HG02759 (cell line): ENCODE results near the gene CRYBG1.
"Not testable (repeated sequence)": the region's sequence is repeated elsewhere in the genome, so short reads cannot be mapped to it uniquely, and the experiment has no call there.

Source experiments
- ATAC-seq: cut with Tn5 transposase; IDR thresholded peaks from one replicate; pipeline ENCODE4 v1.9.1; 2021; ENCODE audit warnings: mild to moderate bottlenecking, moderate library complexity; ENCODE audit not compliant: unreplicated experiment

Gene CRYBG1

DNA sequence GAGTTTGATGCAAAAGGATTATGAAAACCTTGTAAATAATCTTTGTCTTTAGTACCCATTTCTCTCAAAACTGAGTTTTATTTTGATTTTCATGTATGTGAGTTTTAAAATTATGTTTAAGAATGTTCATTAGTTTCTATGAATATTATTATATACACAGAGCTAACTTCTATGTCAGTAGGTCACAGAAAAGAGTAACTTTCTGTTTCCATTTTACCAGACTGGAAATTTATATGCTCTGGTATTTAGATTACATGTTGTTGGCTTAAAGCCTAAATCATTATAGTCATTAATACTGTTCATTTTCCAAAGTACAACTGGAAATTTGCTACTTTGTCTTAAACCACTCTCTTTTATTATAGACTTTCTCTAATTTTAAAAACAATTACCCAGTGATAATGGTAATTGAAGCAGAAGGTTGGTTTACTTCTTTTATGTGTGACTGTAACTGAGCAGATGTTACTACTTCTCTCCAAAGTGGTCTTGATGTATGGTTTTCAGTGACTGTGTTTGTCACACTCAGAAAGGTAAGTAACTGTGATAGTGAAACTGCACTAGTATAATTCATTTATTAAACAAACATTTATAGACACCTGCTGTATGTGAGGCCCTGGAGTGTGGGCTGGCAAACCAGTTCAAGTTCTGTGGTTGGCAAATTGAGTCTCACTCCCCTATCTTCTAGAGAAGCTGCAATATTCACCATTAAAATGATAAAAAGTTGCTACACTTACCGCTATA is 13.2 kb downstream of the CRYBG1 start:
- ATAC-seq: no peak

DNA sequence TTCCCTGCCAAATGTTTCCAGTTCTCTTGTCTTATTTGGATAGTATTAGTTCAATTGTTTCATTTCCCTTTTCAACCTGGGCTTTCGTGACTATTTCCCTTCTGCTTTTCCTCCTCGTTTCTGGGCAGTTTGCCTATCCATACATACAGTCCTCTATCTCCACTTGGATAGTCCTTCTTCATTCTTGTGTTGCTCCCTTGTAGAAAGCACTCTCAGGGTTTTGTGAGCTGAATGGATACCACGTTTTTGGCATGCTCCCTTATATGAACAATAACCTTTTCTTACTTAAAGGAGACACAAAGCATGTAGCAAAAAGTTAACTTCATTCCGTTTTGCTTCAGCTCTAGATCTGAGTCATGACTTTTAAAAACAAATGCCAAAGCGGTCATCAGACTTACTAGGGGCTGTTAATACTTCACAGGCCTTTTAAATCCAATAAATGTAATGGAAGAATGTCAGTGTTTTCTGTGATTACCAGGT is 16.6 kb downstream of the CRYBG1 start:
- ATAC-seq: no peak

DNA sequence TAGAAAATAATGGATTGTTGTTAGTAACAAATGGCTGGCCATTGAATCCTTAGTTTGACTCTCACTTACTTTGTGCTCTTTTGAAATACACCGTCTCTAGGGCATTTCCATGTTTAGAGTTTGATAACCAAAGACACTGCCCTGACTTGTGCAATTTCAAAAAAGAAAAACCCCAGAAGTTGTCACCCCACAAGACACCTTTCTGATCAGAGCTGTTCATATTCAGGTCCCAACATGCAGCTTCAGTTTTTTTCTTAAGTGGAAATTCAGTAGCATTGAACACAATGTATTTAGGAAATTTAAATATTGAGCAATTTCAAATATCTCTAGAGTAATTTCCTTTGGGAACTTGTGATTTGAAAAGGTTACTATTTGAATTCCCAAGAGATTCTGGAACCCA is 19.4 kb downstream of the CRYBG1 start:
- ATAC-seq: no peak

DNA sequence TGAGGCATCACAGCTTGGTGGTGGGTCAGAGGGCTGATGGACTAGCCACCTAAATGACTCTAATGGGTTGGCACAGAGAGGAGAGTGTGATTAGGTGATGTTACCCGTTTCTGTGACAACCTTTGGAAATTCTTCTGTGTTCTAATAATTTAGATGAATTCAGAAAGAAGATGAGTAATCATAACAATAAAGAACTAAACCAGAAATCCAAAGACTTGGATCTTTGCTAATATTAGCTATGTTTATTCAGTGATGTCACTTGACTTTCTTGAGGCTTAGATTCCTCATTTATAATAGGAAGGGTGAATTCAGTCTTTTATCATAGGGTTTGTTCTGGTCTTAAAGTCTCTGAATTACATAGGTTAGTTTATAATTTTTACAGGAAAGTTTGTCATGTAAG is 19.9 kb downstream of the CRYBG1 start:
- ATAC-seq: no peak

DNA sequence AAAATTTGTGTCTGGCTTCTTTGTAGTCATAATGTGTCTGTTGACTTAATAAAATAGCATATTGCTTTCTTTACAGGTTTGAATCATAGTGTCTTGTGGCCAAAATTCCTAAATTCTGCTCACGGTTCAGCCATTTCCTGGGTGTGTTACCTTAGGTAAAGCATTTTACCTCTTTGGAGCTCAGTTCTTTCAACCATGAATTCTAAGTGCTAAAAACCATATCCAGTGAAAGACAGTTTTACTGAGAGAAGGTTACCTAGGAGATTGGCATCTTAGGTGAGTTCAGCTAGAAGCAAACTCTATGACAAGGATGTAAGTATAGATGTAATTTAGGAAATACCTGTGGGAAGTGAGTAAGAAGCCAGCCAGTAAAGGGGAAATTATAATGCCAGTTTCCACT is 20.7 kb downstream of the CRYBG1 start:
- ATAC-seq: no peak

DNA sequence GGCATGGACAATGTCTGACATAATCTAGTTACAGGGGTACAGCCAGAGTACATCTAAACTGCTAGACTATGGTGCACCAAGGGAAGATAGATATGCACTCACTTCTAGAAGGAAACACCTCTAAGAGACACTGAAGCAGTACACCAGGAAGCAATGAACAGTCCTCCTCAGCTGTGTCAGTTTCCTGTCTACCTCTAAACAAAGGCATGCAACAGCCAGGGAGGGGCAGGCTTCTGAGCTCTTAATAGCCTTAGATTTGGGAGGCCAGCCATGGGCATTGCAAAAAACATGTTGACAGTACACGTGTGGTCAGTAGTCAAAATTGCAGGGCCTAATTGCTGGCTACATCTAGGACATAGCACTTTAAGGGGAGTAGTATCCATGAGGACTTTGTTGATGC is 21.4 kb downstream of the CRYBG1 start:
- no peak for ATAC-seq

DNA sequence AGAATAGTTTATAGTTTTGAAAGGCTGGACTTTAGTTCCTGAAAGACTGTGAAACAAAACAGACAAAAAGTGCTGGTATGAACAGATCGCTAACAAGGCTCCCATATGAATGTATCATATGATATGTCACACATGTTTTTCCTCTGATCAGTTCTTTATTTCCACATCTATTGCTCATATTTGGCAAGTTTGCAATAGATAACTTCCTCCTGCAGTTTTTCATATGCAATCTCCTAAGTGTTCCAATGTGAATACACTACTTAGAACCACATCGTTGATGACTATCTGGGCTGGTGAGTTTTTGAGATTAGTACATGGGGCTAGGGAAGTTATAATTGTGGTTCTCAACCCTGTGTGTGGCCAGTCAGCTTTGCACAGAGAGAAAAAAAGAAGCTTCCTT is 23.1 kb downstream of the CRYBG1 start:
- ATAC-seq: no peak

DNA sequence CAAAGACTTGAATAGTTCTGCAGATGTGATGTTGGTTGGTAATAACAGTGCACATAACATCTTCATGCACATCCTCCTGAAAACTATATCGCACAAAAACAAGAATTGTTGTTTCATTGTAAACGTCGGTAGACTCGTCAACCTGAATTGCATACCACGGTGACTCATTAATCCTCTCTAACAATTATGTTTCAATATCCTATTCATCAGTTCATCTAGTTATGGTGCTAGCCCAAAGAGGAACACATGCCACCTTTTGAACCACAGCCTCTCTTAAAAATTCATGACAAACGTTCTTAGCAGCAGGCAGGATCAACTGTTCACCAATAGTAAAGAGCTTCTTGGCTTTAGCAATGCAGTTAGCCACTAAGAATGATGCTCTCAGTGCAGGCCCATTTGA is 25.0 kb downstream of the CRYBG1 start:
- ATAC-seq: no peak

DNA sequence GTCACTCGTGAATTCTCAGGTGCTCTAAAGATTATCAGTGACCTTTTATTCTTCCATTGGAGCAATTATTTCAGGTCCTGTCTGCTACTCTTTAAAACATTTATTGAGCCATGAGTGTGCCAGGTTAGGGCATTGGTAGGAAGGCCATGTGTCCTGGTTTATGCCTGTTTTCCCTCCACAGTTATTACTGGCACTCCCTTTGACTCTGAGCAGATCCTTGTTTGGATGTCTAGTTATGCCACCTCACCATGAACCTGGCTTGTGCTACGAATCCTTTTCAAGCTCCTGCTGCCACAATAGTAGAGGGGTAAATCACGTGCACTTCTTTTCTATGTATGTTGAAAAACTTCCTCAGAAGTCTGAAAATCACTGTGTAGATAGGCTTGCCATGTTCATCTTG is 27.4 kb downstream of the CRYBG1 start:
- no peak for ATAC-seq

DNA sequence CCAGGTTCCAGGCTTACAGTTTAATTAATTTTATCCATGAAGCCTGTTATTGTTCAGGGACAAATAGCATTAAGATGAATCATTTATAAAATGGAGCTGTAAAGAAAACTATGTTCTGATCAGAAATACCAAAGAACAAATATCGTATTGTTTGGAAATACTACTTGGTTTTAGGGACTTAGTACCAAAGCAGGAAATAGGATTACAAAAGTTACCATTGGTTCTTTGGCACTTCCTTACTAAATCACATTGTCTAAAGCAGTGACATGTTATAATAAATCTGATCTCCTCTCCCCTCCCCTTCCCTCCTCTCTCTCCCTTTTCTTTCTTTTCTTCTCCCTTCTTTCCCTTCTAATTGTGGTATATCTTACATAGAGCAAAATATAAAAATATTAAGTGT is 29.6 kb downstream of the CRYBG1 start:
- no peak for ATAC-seq

DNA sequence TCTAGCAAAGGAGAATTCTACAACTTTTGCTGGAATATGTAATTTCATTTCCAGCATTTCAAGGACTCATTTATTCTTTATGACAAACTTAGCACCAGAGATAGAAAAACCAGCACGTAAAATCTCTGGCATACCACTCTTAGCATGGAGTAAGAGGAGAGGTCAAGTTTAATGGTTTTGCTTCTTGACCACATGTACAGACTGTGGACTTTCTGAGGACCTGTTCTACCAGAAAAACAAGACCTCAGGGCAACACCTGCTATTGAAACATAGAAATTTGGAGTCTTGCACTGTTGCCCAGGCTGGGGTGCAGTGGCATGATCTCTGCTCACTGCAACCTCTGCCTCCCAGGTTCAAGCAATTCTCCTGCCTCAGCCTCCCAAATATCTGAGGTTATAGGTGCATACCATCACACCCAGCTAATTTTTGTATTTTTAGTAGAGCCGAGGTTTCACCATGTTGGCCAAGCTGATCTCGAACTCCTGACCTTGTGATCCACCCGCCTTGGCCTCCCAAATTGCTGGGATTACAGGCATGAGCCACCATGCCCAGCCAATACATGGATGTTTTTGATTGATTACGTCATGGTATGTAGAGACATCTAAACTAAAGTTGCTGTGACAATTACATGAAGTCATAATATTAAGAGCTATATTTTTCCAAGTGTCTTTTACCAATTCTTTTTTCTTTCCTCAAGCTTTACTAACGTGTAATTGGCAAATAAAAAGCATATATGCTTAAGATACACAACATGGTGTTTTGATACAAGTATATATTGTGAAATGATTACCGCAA is 36.1 kb downstream of the CRYBG1 start:
- ATAC-seq: no peak

DNA sequence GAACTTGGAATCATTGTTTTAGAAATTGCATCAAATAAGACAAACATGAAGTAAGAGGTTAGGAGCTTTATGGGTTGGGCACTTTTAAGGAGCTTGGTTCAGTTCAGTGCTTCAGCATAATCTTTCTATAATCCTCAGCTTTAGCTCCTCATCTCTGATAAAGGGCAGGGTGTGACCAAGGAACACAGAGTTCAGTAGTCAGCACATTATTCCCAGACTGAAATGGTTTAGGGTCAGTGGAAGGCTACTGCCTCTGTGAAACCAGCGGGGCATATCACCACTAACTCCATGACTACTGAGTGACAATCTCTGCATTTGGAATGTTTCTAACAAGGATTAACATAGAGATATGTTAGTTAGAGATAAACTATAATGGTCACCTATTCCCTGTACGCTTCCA is 36.9 kb downstream of the CRYBG1 start:
- ATAC-seq: no peak

DNA sequence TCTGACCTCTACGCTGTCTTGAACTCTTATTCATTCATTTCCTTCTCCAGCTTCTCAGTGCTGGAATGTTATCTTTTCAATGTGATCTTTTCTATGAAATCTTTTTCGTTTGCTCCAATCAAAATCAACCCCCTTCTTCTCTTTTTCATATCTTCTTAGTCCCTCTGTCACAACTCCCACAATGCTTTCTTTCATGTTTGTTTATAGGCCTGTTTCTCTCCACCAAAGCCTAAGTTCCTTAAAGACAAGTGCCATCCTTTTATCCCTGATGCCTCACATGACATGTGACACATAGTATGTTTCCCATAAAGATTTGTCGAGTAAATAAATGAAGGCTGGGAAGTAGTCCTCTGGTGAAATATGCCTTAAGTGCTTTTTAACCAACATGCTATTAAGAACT is 38.1 kb downstream of the CRYBG1 start:
- no peak for ATAC-seq

DNA sequence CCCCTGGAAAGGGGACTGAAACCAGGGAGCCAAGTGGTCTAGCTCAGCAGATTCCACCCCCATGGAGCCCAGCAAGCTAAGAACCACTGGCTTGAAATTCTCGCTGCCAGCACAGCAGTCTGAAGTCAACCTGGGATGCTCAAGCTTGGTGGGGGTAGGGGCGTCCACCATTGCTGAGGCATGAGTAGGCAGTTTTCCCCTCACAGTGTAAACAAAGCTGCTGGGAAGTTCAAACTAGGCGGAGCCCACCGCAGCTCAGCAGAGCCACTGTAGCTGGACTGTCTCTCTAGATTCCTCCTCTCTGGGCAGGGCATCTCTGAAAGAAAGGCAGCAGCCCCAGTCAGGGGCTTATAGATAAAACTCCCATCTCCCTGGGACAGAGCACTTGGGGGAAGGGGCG is 44.5 kb downstream of the CRYBG1 start:
- not testable (repeated sequence) for ATAC-seq

DNA sequence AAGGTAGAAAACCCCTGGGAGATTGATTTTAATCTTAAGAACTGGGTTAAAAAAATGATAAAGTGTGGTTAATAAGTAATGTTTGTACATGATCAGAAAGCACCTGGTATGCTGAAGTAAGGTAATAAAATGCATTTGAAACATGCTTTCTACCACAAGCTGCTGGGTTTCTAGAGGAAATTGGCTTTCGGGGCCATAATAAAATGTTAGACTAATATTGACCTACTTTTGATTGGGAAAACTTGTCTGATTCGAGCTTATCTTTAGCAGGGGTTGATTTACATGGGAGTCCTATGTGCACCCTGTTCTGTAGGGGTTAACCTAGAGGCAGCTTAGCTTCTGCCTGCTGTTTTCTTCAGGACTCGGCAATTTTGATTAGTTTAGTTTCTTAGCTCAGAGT is 50.5 kb downstream of the CRYBG1 start:
- no peak for ATAC-seq

DNA sequence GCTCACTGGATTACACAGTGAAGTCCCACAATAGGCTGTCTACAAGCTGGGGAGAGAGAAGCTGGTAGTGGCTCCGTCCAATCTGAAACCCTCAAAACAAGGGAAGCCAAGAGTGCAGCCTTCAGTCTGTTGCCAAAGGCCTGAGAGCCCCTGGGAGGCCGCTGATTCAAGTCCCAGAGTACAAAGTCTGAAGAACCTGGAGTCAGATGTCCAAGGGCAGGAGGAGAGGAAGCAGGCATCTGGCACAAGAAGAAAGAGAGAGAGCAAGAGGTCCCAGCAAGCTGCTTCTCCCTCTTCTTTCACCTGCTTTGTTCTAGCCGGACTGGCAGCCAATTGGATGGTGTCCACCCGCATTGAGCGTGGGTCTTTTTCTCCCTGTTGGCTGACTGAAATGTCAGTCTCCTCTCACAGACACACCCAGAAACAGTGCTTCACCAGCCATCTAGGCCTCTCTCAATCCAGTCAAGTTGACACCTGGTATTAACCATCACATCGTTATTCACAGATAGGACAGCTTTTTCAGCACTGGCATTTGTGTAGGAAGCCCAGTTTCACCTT is 51.2 kb downstream of the CRYBG1 start:
- no peak for ATAC-seq

DNA sequence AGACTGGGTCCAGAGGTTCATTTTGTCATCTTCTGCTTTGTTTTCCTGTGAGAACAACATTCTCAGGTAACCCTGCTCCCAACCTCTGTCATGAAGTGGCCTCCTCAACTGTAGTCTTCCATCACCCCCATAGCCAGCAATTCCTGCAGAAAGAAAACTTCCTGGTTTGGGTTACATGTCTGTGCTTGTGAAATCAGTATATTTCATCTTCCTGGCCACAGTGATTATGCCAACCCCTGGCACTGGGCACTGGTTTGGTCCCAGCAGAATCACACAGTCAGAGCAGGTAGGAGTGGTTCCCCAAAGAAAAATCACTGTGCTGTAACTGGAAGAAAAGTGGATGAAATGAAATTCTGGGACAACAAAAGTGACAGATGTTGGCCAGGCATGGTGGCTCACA is 52.5 kb downstream of the CRYBG1 start:
- ATAC-seq: no peak

DNA sequence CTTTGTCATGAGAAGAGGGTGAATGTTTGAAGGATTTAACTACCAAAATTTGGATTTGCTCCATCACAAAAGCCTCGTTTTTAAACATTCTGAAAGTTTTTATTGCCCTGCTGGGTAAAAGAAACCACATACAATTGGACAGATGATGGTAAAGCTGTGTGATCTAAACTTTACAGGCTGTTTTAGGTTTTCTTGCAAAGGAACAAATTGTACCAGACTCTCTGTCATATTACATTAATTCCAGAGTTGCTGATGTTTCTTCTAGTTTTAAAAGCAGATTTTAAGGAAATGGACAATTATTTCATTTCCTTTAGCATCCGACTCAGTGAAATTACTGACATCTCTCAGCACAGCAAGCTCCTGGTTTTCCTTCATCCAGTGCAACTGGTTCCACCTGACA is 53.2 kb downstream of the CRYBG1 start:
- no peak for ATAC-seq

DNA sequence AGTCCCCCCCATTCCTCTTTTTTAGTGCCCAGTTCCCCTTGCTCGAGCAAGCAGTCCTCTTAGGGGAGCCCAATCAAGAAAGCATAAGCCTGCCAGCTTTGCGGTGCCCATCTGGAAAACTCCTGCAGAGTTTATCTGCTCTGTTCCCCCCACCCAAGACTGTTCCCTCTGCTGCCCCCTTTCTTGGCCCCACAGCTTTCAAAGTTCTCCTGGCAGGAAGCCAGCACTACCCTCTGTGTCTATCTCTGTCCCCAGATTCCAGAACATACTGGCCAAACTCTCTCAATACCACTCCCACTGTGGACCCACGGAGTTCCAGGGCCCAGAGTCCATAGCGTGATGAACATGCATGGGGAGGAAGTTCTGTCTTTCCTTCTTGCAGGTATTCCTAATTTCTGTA is 55.4 kb downstream of the CRYBG1 start:
- no peak for ATAC-seq

DNA sequence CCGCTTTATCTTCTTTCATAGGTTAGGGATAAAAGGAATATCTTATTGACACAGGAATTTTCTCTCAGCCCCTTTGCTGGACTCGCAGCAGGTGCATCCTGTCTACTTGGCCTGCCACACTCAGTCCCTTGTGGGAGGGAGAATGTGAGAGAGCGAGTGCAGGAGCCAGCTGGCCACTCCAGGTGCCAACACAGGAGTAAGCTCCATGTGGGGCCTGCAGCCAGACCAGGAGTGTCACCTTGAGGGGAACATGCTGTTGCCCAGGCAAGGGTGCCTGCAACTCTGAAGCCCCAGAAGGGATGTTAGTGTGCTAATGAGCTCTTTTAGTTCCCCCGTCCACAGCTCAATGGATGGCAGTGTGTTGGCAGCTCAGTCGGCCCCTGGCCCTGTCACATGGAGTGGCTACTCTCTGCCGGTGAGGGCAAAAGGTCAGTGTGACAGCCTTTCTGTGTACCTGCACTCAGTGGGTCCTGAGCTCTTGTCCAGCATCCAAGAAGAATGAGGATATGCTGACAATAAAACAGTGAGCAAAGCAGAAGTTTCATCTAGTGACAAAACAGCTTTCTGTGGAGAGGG is 57.1 kb downstream of the CRYBG1 start:
- ATAC-seq: no peak

DNA sequence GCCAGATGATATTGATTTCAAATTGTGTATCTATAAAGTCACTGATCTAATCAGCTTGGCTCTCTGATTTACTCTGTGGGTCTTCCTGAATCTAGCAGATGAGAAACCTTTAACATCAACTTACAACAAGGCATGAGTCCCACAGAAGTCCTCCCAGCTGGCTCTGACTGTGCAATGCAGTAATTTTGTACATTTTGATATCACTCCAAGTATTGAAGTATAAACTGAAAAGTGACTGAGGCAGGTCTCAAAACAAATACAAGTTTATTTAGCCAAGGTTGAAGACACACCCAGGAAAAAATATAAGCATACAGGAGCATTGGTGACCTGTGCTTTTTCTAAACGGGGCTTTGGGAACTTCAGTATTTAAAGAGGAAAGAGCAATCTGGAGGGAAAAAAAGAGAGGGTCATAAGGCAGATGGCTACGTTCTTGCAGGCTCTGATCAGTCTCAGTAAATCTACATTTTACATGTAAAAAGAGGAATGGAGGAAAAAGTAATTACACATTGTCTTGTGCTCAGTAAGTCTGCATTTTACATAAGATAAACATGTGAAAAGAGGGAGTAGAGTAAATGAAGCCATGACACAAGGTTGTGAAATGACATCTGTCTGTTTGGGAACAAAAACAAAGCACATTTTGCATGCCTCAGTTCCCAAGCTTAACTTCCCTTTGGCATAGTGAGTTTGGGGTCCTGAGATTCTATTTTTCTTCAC is 59.5 kb downstream of the CRYBG1 start:
- no peak for ATAC-seq
